H1 (cell line): ENCODE measurements around the gene PGA5. TPM values are rescaled to one million over a fixed set of nuclear protein-coding genes. Genes with fewer than 3 reads are reported as not detected.

ENCODE experiments used
- CTCF ChIA-PET: fragments of 300-600 bp; sonication (Branson Sonifier 250); formaldehyde crosslinking; loops from one replicate; lab custom pipeline; 2021; ENCODE audit not compliant: partially characterized antibody; lab: Charles Lee
- POLR2A ChIA-PET: fragments of 300-600 bp; sonication (Branson Sonifier 250); formaldehyde crosslinking; loops from one replicate; lab custom pipeline; 2021; ENCODE audit warnings: inconsistent platforms; ENCODE audit not compliant: partially characterized antibody; lab: Charles Lee
- DNase-seq, 2 experiments: peaks; one replicate each; pipeline versions ENCODE4 v3.0.0 to v3.0.0-alpha.2; 2010 to 2022; ENCODE audit warnings: low spot score in 2 of 2, low read depth in 1 of 2, mixed read lengths in 1 of 2
- FAIRE-seq: peaks from 2 replicates; lab custom pipeline; 2011; peaks lifted over from hg19 to GRCh38; lab: Jason Lieb, UNC
- H2AFZ ChIP-seq: 2 replicates; pipeline ENCODE4 v1.8.1; 2012; ENCODE audit warnings: low read length, inconsistent platforms
- H2AK5ac ChIP-seq: 2 replicates; pipeline ENCODE4 v1.6.1; 2013; ENCODE audit warnings: low read depth, low read length
- H2BK120ac ChIP-seq: replicated peaks from 2 replicates; pipeline ENCODE3; 2013; ENCODE audit warnings: low read depth, low read length, inconsistent platforms
- H2BK12ac ChIP-seq: 2 replicates; pipeline ENCODE4 v1.6.1; 2013; ENCODE audit warnings: low read depth, low read length
- H2BK15ac ChIP-seq: 2 replicates; pipeline ENCODE4 v1.6.1; 2013; ENCODE audit warnings: low read length
- H2BK20ac ChIP-seq: 2 replicates; pipeline ENCODE4 v1.6.1; 2013; ENCODE audit warnings: low read length
- H2BK5ac ChIP-seq: 2 replicates; pipeline ENCODE4 v1.6.1; 2013; ENCODE audit warnings: low read depth, low read length
- H3K14ac ChIP-seq: 2 replicates; pipeline ENCODE4 v1.6.1; 2013; ENCODE audit warnings: inconsistent platforms; ENCODE audit not compliant: insufficient read length
- H3K18ac ChIP-seq: 2 replicates; pipeline ENCODE4 v1.6.1; 2013; ENCODE audit warnings: low read length; ENCODE audit errors: extremely low read depth
- H3K23ac ChIP-seq: 2 replicates; pipeline ENCODE4 v1.6.1; 2013; ENCODE audit warnings: inconsistent platforms; ENCODE audit not compliant: insufficient read length
- H3K23me2 ChIP-seq: 2 replicates; pipeline ENCODE4 v1.6.1; 2013; ENCODE audit warnings: low read depth, low read length
- H3K27ac ChIP-seq: 2 replicates; pipeline ENCODE4 v1.6.1; 2011; ENCODE audit warnings: low read depth, low read length, inconsistent platforms
- H3K27me3 ChIP-seq, 4 experiments: replicated peaks in 1 of 4; 1 replicate in 1 of 4; 2 replicates in 3 of 4; pipeline versions ENCODE4 v1.6.1 to v1.8.1; 2011 to 2013; ENCODE audit warnings: low read length in 3 of 4, mild to moderate bottlenecking in 3 of 4, inconsistent platforms in 2 of 4, mixed read lengths in 2 of 4, moderate library complexity in 1 of 4; ENCODE audit not compliant: control insufficient read depth in 3 of 4, insufficient read depth in 3 of 4; ENCODE audit errors: extremely low read depth in 1 of 4
- H3K36me3 ChIP-seq, 4 experiments: 2 replicates each; pipeline versions ENCODE4 v1.6.1 to v1.8.1; 2011 to 2013; ENCODE audit warnings: mild to moderate bottlenecking in 4 of 4, low read length in 3 of 4, moderate library complexity in 2 of 4, control low read depth in 1 of 4, inconsistent platforms in 1 of 4; ENCODE audit not compliant: insufficient read depth in 4 of 4, control insufficient read depth in 2 of 4
- H3K4ac ChIP-seq: replicated peaks from 2 replicates; pipeline ENCODE3; 2013; ENCODE audit warnings: low read length, low read depth, mixed read lengths, inconsistent platforms; ENCODE audit not compliant: insufficient read length
- H3K4me1 ChIP-seq, 4 experiments: replicated peaks in 1 of 4; 1 replicate in 1 of 4; 2 replicates in 3 of 4; pipeline versions ENCODE4 v1.6.1 to v1.8.1; 2011 to 2013; ENCODE audit warnings: low read length in 3 of 4, inconsistent platforms in 2 of 4, mixed read lengths in 1 of 4; ENCODE audit not compliant: insufficient read depth in 4 of 4, control insufficient read depth in 3 of 4
- H3K4me2 ChIP-seq, 2 experiments: 2 replicates each; pipeline versions ENCODE4 v1.6.1 to v1.8.1; 2011 to 2013; ENCODE audit warnings: low read depth in 2 of 2, low read length in 2 of 2, control low read depth in 1 of 2, inconsistent platforms in 1 of 2, mild to moderate bottlenecking in 1 of 2; ENCODE audit not compliant: insufficient read depth in 1 of 2
- H3K4me3 ChIP-seq, 4 experiments: fragments of 200-600, 300-600 bp in 1 of 4; sonication (generic), shearing (Covaris generic), sonication (Bioruptor Twin) in 1 of 4; 2 replicates each; pipeline versions ENCODE4 v1.5.1 to v1.8.1; 2011 to 2016; ENCODE audit warnings: low read length in 4 of 4, low read depth in 3 of 4, control low read depth in 2 of 4, inconsistent platforms in 2 of 4, mild to moderate bottlenecking in 2 of 4, mixed read lengths in 1 of 4, moderate library complexity in 1 of 4; ENCODE audit not compliant: insufficient read depth in 2 of 4; ENCODE audit errors: extremely low read depth in 1 of 4
- H3K56ac ChIP-seq: replicated peaks from 2 replicates; pipeline ENCODE3; 2013; ENCODE audit warnings: low read depth, mild to moderate bottlenecking, mixed read lengths, low read length, inconsistent platforms; ENCODE audit not compliant: insufficient read length
- H3K79me1 ChIP-seq: 2 replicates; pipeline ENCODE4 v1.6.1; 2013; ENCODE audit warnings: low read depth, low read length, control low read depth
- H3K79me2 ChIP-seq, 2 experiments: 2 replicates each; pipeline versions ENCODE4 v1.6.1 to v1.8.1; 2012 to 2013; ENCODE audit warnings: low read length in 2 of 2, mild to moderate bottlenecking in 2 of 2, inconsistent platforms in 1 of 2; ENCODE audit not compliant: insufficient read depth in 2 of 2, control insufficient read depth in 1 of 2
- H3K9ac ChIP-seq, 4 experiments: replicated peaks in 1 of 4; 1 replicate in 1 of 4; 2 replicates in 3 of 4; pipeline versions ENCODE4 v1.6.1 to v1.8.1; 2011 to 2013; ENCODE audit warnings: low read depth in 3 of 4, low read length in 3 of 4, control low read depth in 2 of 4, mild to moderate bottlenecking in 2 of 4, moderate library complexity in 2 of 4, inconsistent platforms in 1 of 4; ENCODE audit errors: extremely low read depth in 1 of 4
- H3K9me3 ChIP-seq, 2 experiments: 2 replicates each; pipeline versions ENCODE4 v1.6.1 to v1.8.1; 2012 to 2013; ENCODE audit warnings: mild to moderate bottlenecking in 2 of 2, moderate library complexity in 2 of 2, control low read depth in 1 of 2, inconsistent platforms in 1 of 2, low read depth in 1 of 2, low read length in 1 of 2, mixed read lengths in 1 of 2; ENCODE audit not compliant: insufficient read depth in 2 of 2
- H4K20me1 ChIP-seq, 2 experiments: replicated peaks in 1 of 2; 2 replicates each; pipeline versions ENCODE3 to v1.8.1; 2011 to 2013; ENCODE audit warnings: inconsistent platforms in 2 of 2, low read length in 2 of 2, mild to moderate bottlenecking in 1 of 2; ENCODE audit not compliant: insufficient read depth in 2 of 2, control insufficient read depth in 1 of 2
- H4K5ac ChIP-seq: 2 replicates; pipeline ENCODE4 v1.6.1; 2013; ENCODE audit warnings: low read length, low read depth, mixed read lengths, inconsistent platforms; ENCODE audit not compliant: insufficient read length
- H4K8ac ChIP-seq: 2 replicates; pipeline ENCODE4 v1.8.0; 2013; ENCODE audit warnings: mild to moderate bottlenecking, moderate library complexity, low read length, inconsistent platforms; ENCODE audit not compliant: insufficient read depth; ENCODE audit errors: extremely low read depth
- H4K91ac ChIP-seq: replicated peaks from 2 replicates; pipeline ENCODE3; 2013; ENCODE audit warnings: low read length, mixed read lengths, inconsistent platforms; ENCODE audit not compliant: insufficient read length
- CREB1 ChIP-seq: IDR thresholded peaks from 2 replicates; pipeline ENCODE4 v1.6.1; 2012; ENCODE audit warnings: inconsistent platforms
- GTF2F1 ChIP-seq: IDR thresholded peaks from 2 replicates; pipeline ENCODE4 v1.6.1; 2012; ENCODE audit warnings: low read depth, low read length, improper control_type of control experiment, borderline replicate concordance
- NRF1 ChIP-seq: IDR thresholded peaks from 2 replicates; pipeline ENCODE4 v1.6.1; 2011; ENCODE audit warnings: mild to moderate bottlenecking, low read depth, low read length, improper control_type of control experiment
- RAD21 ChIP-seq, 2 experiments: IDR thresholded peaks in 1 of 2; conservative IDR thresholded peaks in 1 of 2; 2 replicates each; pipeline ENCODE4 v1.6.1; 2011; ENCODE audit warnings: low read depth in 2 of 2, low read length in 2 of 2, improper control_type of control experiment in 1 of 2, inconsistent platforms in 1 of 2, mild to moderate bottlenecking in 1 of 2, moderate library complexity in 1 of 2
- RFX5 ChIP-seq: IDR thresholded peaks from 2 replicates; pipeline ENCODE4 v1.6.1; 2011; ENCODE audit warnings: low read depth, low read length, improper control_type of control experiment, borderline replicate concordance
- RXRA ChIP-seq: IDR thresholded peaks from 2 replicates; pipeline ENCODE4 v1.6.1; 2011; ENCODE audit warnings: low read depth, mild to moderate bottlenecking, low read length, moderate library complexity; ENCODE audit not compliant: insufficient read depth
- SRF ChIP-seq: IDR thresholded peaks from 2 replicates; pipeline ENCODE4 v1.6.1; 2011; ENCODE audit warnings: mild to moderate bottlenecking, low read depth, low read length, moderate library complexity
- WGBS, 2 experiments: shearing (Covaris generic) in 1 of 2; methylation state at CpG; one replicate each; pipeline versions ENCODE4 v1.1.6 to v1.1.7; 2013 to 2015; ENCODE audit warnings: low lambda C conversion rate in 2 of 2, mixed read lengths in 2 of 2, inconsistent platforms in 1 of 2, low coverage in 1 of 2, missing lambda C conversion rate in 1 of 2; ENCODE audit not compliant: insufficient replicate concordance in 2 of 2, insufficient coverage in 1 of 2, insufficient read length in 1 of 2; ENCODE audit errors: extremely low coverage in 1 of 2, missing lambda C conversion rate in 1 of 2; 5-methylcytosine and 5-hydroxymethylcytosine counted together
- polyA plus RNA-seq, 7 experiments: library from polyadenylated mRNA; depleted of rRNA in 3 of 7; stranded (reverse) in 5 of 7; unstranded in 2 of 7; fragments of >200 nt in 5 of 7; fragments of 200-250 nt in 2 of 7; gene quantifications; 1 replicate in 5 of 7; 2 replicates in 1 of 7; 4 replicates in 1 of 7; pipeline versions ENCODE4 v1.2.1 to v1.2.3, GENCODE V29; 2011 to 2013; ENCODE audit warnings: missing spikeins in 2 of 7, mixed read lengths in 2 of 7
- total RNA-seq: library from RNA; stranded (reverse); fragmentation: NEBNext Ultra II Directional; extraction: Animal tissue kit (Norgen Biotek cat#: 25700); gene quantifications from 2 replicates; pipeline ENCODE4 v1.2.1, GENCODE V29; 2021

The PGA5 gene
- total and polyA plus RNA-seq, 2 of the 8 experiments (the other 6 are each of a cell fraction or from before 2014, with no cell fraction given) = 0.67 to 2.0 TPM

- Histone ChIP-seq H3K79me2 (no peaks in the 10 kb centered on the region), H2AFZ (no peak overlapping the region), H2BK15ac (0 out of 2 replicates have a peak overlapping the region, but pooled peaks have one; percentile 16), H3K56ac (no peak overlapping the region), H3K14ac (no peak overlapping the region), H3K36me3 (peaks cover 21 to 44% (median 30%) of the 10 kb centered on the region in 4 experiments), H2BK120ac (no peak overlapping the region), H3K23me2 (peaks cover 10% of the 10 kb centered on the region; the same call in 1 of the 2 replicates), H3K18ac (no peak overlapping the region), H3K23ac (no peak overlapping the region), H2BK20ac (no peak overlapping the region), H2BK12ac (no peak overlapping the region), H4K8ac (no peak overlapping the region), H3K4me2 (no peak overlapping the region), H2AK5ac (no peak overlapping the region), H4K91ac (no peak overlapping the region), H3K79me1 (no peaks in the 10 kb centered on the region), H4K5ac (no peak overlapping the region), H3K4ac (no peak overlapping the region), H3K4me1 (peaks cover 2 to 9% (median 8%) of the 10 kb centered on the region in 4 experiments), H4K20me1 (peaks cover 2 to 4% of the 10 kb centered on the region in 2 experiments), H3K27ac (no peak overlapping the region), H3K4me3 (no peak overlapping the region), H3K9me3 (no peaks in the 10 kb centered on the region), H3K9ac (no peak overlapping the region), H3K27me3 (peaks cover 1 to 12% (median 7%) of the 10 kb centered on the region in 4 experiments; a peak in 6 of 7 replicates), H2BK5ac (0 out of 2 replicates have a peak overlapping the region, but pooled peaks have one; percentile 26)
- 91% methylated on average over 5 of the region's 5 CpGs; no CpG with 5 or more reads in 1 of the 2 experiments for WGBS, 2 experiments
- DNase-seq (no peak), FAIRE-seq (no peak)
- TF ChIP-seq GTF2F1 = no peak
- TF ChIP-seq RXRA = no peak
- TF ChIP-seq RFX5 = no peak
- no peak for TF ChIP-seq SRF
- no peak for TF ChIP-seq CREB1
- TF ChIP-seq RAD21 (IDR thresholded peaks at IDR 0.05 in 1 of 2, conservative IDR thresholded peaks at IDR 0.05 in 1 of 2; ENCODE audit: low read depth in 2 of 2, low read length in 2 of 2) = no peak
- TF ChIP-seq NRF1 = no peak
- CTCF ChIA-PET = interaction anchor here (2.3 to 3.5 kb wide), 2 partner anchors 43 to 87 kb away, joined by 11 to 16 read pairs; no protein-coding TSS in a partner anchor
- POLR2A ChIA-PET = interaction anchor here (1.0 to 6.9 kb wide), 9 partner anchors 9 to 63 kb away, joined by 3 to 35 read pairs (median 4); partner anchors contain the start of genes CYB561A3, TKFC and TMEM138
Observed at GRCh38 chr11:61297746-61298145, 56.8 kb downstream of the PGA5 start.
